HUES48 (cell line): ENCODE measurements around the gene NCK2.

Experiments
- H3K27ac ChIP-seq: one replicate; pipeline ENCODE4 v1.7.0; 2013; ENCODE audit warnings: low read depth, low read length, inconsistent platforms
- H3K27me3 ChIP-seq: 2 replicates; pipeline ENCODE4 v1.6.1; 2013; ENCODE audit warnings: mild to moderate bottlenecking, low read length; ENCODE audit not compliant: control insufficient read depth, insufficient read depth
- H3K36me3 ChIP-seq: 2 replicates; pipeline ENCODE4 v1.6.1; 2013; ENCODE audit warnings: low read length; ENCODE audit not compliant: control insufficient read depth, insufficient read depth
- H3K4me1 ChIP-seq: 2 replicates; pipeline ENCODE4 v1.6.1; 2013; ENCODE audit warnings: mild to moderate bottlenecking, low read length; ENCODE audit not compliant: control insufficient read depth, insufficient read depth
- H3K4me3 ChIP-seq: 2 replicates; pipeline ENCODE4 v1.5.1; 2013; ENCODE audit warnings: mild to moderate bottlenecking, low read depth, low read length
- H3K9ac ChIP-seq: 2 replicates; pipeline ENCODE4 v1.6.1; 2013; ENCODE audit warnings: mild to moderate bottlenecking, low read depth, low read length, moderate library complexity
- H3K9me3 ChIP-seq: 2 replicates; pipeline ENCODE4 v1.6.1; 2013; ENCODE audit warnings: low read length; ENCODE audit not compliant: control insufficient read depth, insufficient read depth

NCK2 gene

GRCh38 chr2:105928563-105928962 lies 183.9 kb downstream of the NCK2 start:
- no peaks in the 10 kb centered on the region for H3K36me3 ChIP-seq
- no peak overlapping the region for H3K4me3 ChIP-seq
- H3K27ac ChIP-seq = no peak overlapping the region
- H3K9ac ChIP-seq = no peak overlapping the region
- peaks cover 3% of the 10 kb centered on the region; the same call in 1 of the 2 replicates for H3K9me3 ChIP-seq
- no peaks in the 10 kb centered on the region for H3K4me1 ChIP-seq
- no peaks in the 10 kb centered on the region for H3K27me3 ChIP-seq

DNA sequence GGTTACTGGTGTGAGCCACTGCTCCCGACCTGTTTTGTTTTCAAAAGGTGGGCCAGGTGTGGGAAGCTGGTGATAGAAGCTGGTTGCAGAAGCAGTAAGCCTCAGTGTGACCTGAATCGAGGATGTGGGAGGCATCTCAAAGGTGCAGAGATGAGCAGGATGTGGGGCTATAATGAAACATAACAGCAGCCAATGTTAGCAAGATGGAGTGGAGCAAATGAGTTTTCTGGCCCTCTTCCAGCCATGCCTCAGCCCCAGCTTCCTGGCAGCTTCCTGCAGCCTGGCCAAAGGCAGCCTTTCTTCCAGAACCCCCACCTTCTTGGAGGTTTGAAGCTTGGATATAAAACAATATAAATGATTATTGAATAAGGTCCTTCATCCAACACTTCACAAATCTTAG lies 184.8 kb downstream of the NCK2 start:
- peaks cover 12% of the 10 kb centered on the region for H3K9me3 ChIP-seq
- no peak overlapping the region for H3K27ac ChIP-seq
- H3K4me3 ChIP-seq = no peak overlapping the region
- no peaks in the 10 kb centered on the region for H3K27me3 ChIP-seq
- H3K4me1 ChIP-seq = 0 out of 2 replicates have a peak, but pooled peaks cover 1% of the 10 kb centered on the region
- no peak overlapping the region for H3K9ac ChIP-seq
- H3K36me3 ChIP-seq = no peaks in the 10 kb centered on the region

- no peaks in the 10 kb centered on the region for H3K36me3 ChIP-seq
- no peak overlapping the region for H3K4me3 ChIP-seq
- peaks cover 12% of the 10 kb centered on the region for H3K9me3 ChIP-seq
- H3K27ac ChIP-seq = no peak overlapping the region
- no peak overlapping the region for H3K9ac ChIP-seq
- H3K4me1 ChIP-seq = peaks cover 8% of the 10 kb centered on the region; the same call in 1 of the 2 replicates
- no peaks in the 10 kb centered on the region for H3K27me3 ChIP-seq
Measured at GRCh38 chr2:105932582-105932981, 187.9 kb downstream of the NCK2 start.

GRCh38 chr2:105933906-105934305 lies 189.2 kb downstream of the NCK2 start:
- no peak overlapping the region for H3K27ac ChIP-seq
- no peak overlapping the region for H3K4me3 ChIP-seq
- H3K27me3 ChIP-seq = no peaks in the 10 kb centered on the region
- H3K36me3 ChIP-seq = no peaks in the 10 kb centered on the region
- peaks cover 12% of the 10 kb centered on the region for H3K9me3 ChIP-seq
- peaks cover 8% of the 10 kb centered on the region; the same call in 1 of the 2 replicates for H3K4me1 ChIP-seq
- H3K9ac ChIP-seq = no peak overlapping the region

DNA sequence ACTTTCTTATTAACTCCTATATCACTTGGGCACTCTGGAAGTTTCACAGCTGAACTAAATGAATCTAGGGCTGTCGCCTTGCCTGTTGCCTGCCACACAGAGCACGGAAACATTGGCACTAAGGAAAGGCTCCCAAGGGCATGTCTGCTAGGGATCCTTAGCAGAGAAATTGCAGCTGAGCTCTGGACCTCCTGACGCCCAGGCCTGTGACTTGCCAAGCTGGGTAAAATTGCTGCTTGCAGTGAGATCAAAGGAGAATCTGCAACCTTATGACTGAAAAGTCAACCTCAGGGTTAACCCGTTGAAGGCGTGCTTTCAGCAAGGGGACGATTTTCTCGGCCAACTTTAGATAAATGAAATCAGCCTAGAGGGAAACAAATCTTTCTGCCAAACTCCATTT lies 189.8 kb downstream of the NCK2 start:
- peaks cover 12% of the 10 kb centered on the region for H3K9me3 ChIP-seq
- no peaks in the 10 kb centered on the region for H3K36me3 ChIP-seq
- H3K4me1 ChIP-seq = peaks cover 8% of the 10 kb centered on the region; the same call in 1 of the 2 replicates
- no peak overlapping the region for H3K27ac ChIP-seq
- H3K27me3 ChIP-seq = no peaks in the 10 kb centered on the region
- H3K9ac ChIP-seq = no peak overlapping the region
- H3K4me3 ChIP-seq = no peak overlapping the region

- peaks cover 12% of the 10 kb centered on the region for H3K9me3 ChIP-seq
- no peak overlapping the region for H3K9ac ChIP-seq
- no peak overlapping the region for H3K27ac ChIP-seq
- no peak overlapping the region for H3K4me3 ChIP-seq
- H3K36me3 ChIP-seq = no peaks in the 10 kb centered on the region
- H3K27me3 ChIP-seq = no peaks in the 10 kb centered on the region
- peaks cover 8% of the 10 kb centered on the region; the same call in 1 of the 2 replicates for H3K4me1 ChIP-seq
Measured at GRCh38 chr2:105935063-105935462, 190.4 kb downstream of the NCK2 start.

- Histone ChIP-seq H3K9ac (no peak overlapping the region), H3K4me1 (peaks cover 8% of the 10 kb centered on the region; the same call in 1 of the 2 replicates), H3K36me3 (no peaks in the 10 kb centered on the region)
Measured at GRCh38 chr2:105936954-105937353, 192.2 kb downstream of the NCK2 start.

DNA sequence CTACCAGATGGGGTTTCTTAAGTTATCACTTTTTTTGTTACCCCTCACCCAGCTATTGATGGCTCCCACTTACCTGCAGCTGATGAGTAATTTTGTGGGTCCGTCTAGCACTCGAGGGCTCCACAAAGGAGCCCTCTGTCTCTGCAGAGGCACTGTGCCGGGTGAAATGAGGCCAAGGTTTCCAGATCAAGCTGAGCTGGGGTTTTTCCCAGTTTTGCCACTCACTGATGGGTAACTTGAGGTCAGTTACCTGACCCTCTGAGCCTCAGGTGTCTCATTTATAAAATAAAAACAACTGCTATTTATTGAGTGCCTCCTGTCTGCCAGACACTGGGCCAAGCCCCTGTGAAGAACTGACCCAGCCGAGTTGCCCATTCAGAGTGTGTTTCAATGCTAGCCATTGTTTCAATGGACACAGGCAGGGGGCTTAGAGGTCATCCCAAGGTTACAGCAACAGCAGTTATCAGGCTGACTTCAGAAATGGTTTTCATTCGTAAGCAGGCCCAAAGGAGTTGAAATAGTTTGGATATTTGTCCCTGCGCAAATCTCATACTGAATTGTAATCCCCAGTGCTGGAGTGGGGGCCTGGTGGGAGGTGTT lies 192.9 kb downstream of the NCK2 start:
- H3K4me3 ChIP-seq = no peak overlapping the region
- H3K27ac ChIP-seq = no peak overlapping the region
- no peak overlapping the region for H3K9ac ChIP-seq
- H3K27me3 ChIP-seq = no peaks in the 10 kb centered on the region
- H3K9me3 ChIP-seq = peaks cover 12% of the 10 kb centered on the region
- no peaks in the 10 kb centered on the region for H3K36me3 ChIP-seq
- peaks cover 8% of the 10 kb centered on the region; the same call in 1 of the 2 replicates for H3K4me1 ChIP-seq

More at GRCh38 chr2:105936954-105937353, 192.2 kb downstream of the NCK2 start:
- no peaks in the 10 kb centered on the region for H3K27me3 ChIP-seq
- no peak overlapping the region for H3K4me3 ChIP-seq
- H3K27ac ChIP-seq = no peak overlapping the region
- H3K9me3 ChIP-seq = peaks cover 12% of the 10 kb centered on the region
